HEK293 (cell line): ENCODE data around the gene ROBO1.

Source experiments
- BCL6B ChIP-seq: fragments of 450-650 bp; formaldehyde crosslinking; IDR thresholded peaks from 2 replicates; pipeline ENCODE4 v1.5.1; 2017; ENCODE audit warnings: missing biosample characterization, missing genetic modification characterization
- CTCF ChIP-seq: fragments of 450-650 bp; formaldehyde crosslinking; IDR thresholded peaks from 2 replicates; pipeline ENCODE4 v1.5.1; 2016; ENCODE audit warnings: missing biosample characterization, missing genetic modification characterization
- KLF8 ChIP-seq: fragments of 450-650 bp; formaldehyde crosslinking; IDR thresholded peaks from 2 replicates; pipeline ENCODE4 v1.5.1; 2016; ENCODE audit warnings: missing biosample characterization, missing genetic modification characterization
- REST ChIP-seq: fragments of 450-650 bp; formaldehyde crosslinking; IDR thresholded peaks from 2 replicates; pipeline ENCODE4 v1.5.1; 2016; ENCODE audit warnings: missing biosample characterization, missing genetic modification characterization
- SETDB1 ChIP-seq: IDR thresholded peaks from one replicate; pipeline ENCODE4 v1.6.1; 2017; ENCODE audit warnings: mild to moderate bottlenecking, low read length, moderate library complexity, mixed read lengths; ENCODE audit not compliant: insufficient read length
- TRIM28 ChIP-seq: IDR thresholded peaks from 2 replicates; pipeline ENCODE4 v1.6.1; 2011; ENCODE audit warnings: low read length, control low read depth, borderline replicate concordance
- ZBTB8A ChIP-seq: fragments of 450-650 bp; formaldehyde crosslinking; IDR thresholded peaks from 2 replicates; pipeline ENCODE4 v1.5.1; 2016; ENCODE audit warnings: missing biosample characterization, missing genetic modification characterization
- ZNF423 ChIP-seq: fragments of 450-650 bp; formaldehyde crosslinking; IDR thresholded peaks from 2 replicates; pipeline ENCODE4 v1.5.1; 2016; ENCODE audit warnings: missing biosample characterization, missing genetic modification characterization
- ZNF600 ChIP-seq: fragments of 450-650 bp; formaldehyde crosslinking; IDR thresholded peaks from 2 replicates; pipeline ENCODE4 v1.5.1; 2016; ENCODE audit warnings: missing biosample characterization, missing genetic modification characterization
- ZNF654 ChIP-seq: fragments of 450-650 bp; formaldehyde crosslinking; IDR thresholded peaks from 2 replicates; pipeline ENCODE4 v1.5.1; 2016; ENCODE audit warnings: low read depth, missing biosample characterization, missing genetic modification characterization

GRCh38 chr3:78831446-78831972 lies 936.3 kb downstream of the ROBO1 start:
- TF ChIP-seq KLF8 (tag by site-specific recombination) (no peak), CTCF (tag by site-specific recombination) (no peak), BCL6B (tag by site-specific recombination) (no peak), SETDB1 (no peak), ZNF423 (tag by site-specific recombination) (no peak), ZBTB8A (tag by site-specific recombination) (no peak), ZNF654 (tag by site-specific recombination) (no peak), TRIM28 (no peak), ZNF600 (tag by site-specific recombination) (no peak), REST (tag by site-specific recombination) (no peak)
